HG03095 (cell line): Measurements from ENCODE around the gene FMNL2.

Experiments
- ATAC-seq: cut with Tn5 transposase; IDR thresholded peaks from one replicate; pipeline ENCODE4 v1.9.1; 2021; ENCODE audit warnings: moderate library complexity; ENCODE audit not compliant: unreplicated experiment

FMNL2 gene

GRCh38 chr2:152444448-152444847 is 109.5 kb downstream of the FMNL2 start:
- ATAC-seq = no peak

- no peak for ATAC-seq
Observed at GRCh38 chr2:152445375-152445774, 110.4 kb downstream of the FMNL2 start.

DNA sequence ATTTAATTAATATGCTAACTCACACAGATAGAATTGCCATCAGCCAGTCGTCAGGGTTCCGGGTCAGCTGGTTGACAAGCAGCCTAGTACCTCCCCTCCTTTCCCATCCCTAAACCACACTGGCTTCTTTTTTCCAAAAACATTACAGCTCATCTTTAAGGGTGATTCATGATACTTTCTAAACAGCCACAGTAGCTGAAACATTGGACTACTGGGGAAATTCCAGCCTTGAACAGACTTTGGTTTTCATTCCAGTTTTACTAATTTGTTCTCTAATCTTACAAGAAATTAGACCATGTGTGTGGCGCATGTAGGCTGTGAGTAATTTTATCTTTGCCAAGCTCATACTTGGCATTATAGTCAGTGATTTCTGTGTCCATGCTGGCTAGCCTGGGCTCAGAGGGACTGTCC is 110.8 kb downstream of the FMNL2 start:
- ATAC-seq = no peak

DNA sequence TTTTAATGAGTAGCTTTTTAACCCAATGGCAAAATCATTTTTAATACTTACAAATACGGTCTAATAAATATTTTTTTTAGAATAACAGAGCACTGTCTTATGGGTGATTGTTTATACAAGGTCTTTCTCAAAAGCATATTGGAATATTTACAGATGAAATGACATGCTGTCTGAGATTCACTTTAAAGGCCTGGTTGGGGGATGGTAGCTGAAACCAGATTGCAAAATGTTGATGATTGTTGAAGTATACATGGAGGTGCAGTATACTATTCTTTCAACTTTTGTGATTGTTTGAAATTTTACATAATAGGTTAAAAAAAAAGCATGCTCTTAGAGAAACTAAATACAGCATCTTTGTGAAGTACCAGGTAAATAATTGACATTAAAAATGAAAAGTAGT is 111.2 kb downstream of the FMNL2 start:
- ATAC-seq = no peak

- ATAC-seq = no peak
Observed at GRCh38 chr2:152447897-152448296, 112.9 kb downstream of the FMNL2 start.

- no peak for ATAC-seq
Observed at GRCh38 chr2:152448606-152449005, 113.6 kb downstream of the FMNL2 start.

- no peak for ATAC-seq
Observed at GRCh38 chr2:152449578-152449977, 114.6 kb downstream of the FMNL2 start.

GRCh38 chr2:152450176-152450575 is 115.2 kb downstream of the FMNL2 start:
- no peak for ATAC-seq

GRCh38 chr2:152452256-152452973 is 117.4 kb downstream of the FMNL2 start:
- ATAC-seq = no peak

- no peak for ATAC-seq
Observed at GRCh38 chr2:152453129-152453911, 118.3 kb downstream of the FMNL2 start.

DNA sequence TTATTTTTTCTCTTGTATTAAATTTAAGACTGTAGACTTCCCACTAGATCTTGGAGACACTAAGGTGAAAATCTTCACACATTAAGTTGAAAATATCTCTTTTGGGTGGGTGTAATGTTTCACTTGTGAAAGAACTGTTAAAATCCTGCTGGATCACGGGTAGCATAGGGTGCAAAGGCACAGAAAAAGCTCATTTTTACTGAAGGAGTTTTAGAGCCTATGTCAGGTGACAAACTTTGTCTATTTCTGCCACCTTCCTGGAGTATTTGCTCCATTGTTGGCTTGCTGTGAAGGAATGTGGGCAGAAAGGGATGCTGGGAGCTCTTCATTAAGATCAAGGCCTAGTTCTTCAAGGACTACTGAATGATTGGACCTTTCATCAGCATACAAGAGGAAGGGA is 119.4 kb downstream of the FMNL2 start:
- ATAC-seq = no peak

GRCh38 chr2:152454960-152455359 is 120.0 kb downstream of the FMNL2 start:
- no peak for ATAC-seq

GRCh38 chr2:152455738-152456137 is 120.8 kb downstream of the FMNL2 start:
- ATAC-seq = no peak

DNA sequence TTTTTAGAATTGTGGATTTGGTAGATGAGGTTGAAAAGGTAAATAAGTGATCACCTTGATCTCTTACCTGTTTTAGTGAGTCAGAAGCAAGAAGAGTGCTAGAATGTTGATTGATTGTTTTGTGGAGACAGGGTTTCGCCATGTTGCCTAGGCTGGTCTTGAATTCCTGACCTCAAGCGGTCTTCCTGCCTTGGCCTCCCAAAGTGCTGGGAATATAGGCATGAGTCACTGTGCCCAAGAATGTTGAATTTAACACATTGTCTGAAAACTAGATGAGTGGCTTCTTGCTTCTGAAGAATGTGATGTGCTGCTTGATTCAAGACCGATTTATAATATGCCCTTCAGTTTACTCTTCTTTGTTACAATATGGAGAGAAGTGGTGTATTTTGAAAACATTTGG is 121.3 kb downstream of the FMNL2 start:
- no peak for ATAC-seq

GRCh38 chr2:152458441-152458940 is 123.5 kb downstream of the FMNL2 start:
- ATAC-seq = no peak

- ATAC-seq = no peak
Observed at GRCh38 chr2:152459091-152459490, 124.1 kb downstream of the FMNL2 start.

- no peak for ATAC-seq
Observed at GRCh38 chr2:152460567-152460966, 125.6 kb downstream of the FMNL2 start.

DNA sequence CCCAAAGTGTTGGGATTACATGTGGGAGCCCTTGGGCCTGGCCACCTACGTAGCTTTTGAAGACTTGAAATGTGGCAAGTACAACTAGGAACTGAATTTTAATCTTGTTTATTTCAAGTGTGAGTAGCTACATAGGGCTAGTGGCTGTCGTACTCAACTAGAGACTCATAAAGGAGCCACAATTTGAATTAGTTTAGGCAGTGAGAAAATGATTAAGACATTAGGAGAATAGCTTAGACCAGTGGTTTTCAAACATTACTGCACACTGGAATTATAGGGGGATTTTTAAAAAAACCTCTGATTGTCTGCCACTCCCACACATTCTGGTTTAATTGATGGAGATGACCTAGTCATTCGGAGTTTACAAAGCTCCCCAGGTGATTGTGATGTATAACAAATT is 127.1 kb downstream of the FMNL2 start:
- no peak for ATAC-seq

GRCh38 chr2:152462779-152463178 is 127.8 kb downstream of the FMNL2 start:
- ATAC-seq = no peak

DNA sequence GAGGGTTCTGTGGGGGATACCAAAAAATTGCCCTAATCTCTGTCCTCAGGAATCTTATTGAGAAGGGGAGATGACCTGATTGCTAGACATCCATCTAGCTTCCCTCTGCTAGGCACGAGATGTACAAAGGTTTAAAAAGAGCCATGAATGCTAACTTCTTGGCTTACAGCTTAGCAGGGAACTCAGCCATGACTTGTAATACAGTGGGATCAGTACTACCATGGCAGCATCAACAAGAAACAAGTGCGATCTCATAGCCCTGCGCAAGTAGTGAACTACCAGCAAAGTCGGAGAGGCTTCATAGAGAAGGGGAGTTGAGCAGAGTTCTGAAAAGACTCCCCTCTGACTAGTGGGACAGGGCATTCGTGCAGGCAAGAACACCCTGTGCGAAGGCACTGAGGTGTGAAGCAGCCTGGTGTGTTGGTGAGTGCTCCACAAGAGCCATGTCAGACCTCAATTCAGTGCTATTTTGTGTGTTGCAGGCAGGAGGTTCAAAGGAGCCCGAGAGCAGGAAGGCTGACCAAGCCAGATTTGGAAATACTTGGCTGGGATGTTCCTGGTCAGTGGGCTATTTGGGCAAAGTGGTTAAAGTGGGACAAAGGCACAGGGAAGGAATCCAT is 130.0 kb downstream of the FMNL2 start:
- no peak for ATAC-seq

DNA sequence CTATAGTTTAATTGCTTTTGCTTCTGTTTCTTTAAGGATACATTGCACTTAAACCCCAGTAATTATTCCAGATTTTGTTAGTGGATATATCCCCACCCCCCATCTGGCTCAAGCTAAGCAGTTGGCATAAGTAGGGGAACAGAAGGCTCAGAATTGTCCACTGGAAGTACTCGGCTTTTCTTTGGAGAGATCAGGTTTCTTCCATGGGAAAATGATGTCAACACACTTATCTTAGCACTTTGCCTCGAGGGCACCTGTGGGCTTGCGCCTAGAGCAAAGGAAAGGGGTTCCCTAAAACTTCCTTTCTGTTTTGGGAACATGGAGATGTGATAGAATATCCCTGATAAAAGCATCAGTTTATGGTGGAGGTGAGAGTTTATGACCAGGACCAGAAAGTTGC is 130.6 kb downstream of the FMNL2 start:
- ATAC-seq = no peak

DNA sequence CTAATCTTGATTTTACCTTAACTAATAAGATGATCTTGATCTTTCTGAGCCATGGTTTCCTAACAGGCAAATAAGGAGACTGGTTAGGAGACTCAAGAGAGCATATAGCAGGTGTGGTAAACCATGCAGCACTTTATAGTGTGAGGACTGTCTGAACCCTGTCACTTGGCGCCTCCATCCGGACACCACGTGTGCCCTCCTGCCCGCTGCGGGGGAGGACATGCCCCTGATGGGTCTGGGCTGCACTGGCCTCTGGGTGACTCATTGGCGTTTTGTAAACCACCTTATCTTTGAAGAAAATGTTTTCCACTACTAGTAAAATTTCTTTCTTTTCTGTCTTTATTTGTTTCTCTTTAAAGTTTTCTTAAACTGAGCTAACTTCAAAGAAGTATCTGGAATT is 131.1 kb downstream of the FMNL2 start:
- ATAC-seq = no peak
